NCI-H2171 (cell line): ENCODE results near the gene TMEM255B.

Experiments used
- DNase-seq: peaks from one replicate; lab custom pipeline; 2025; lab: John Stamatoyannopoulos, UW

The TMEM255B gene

GRCh38 chr13:113834496-113835200 lies 75.6 kb downstream of the TMEM255B start:
- DNase-seq = no peak

DNA sequence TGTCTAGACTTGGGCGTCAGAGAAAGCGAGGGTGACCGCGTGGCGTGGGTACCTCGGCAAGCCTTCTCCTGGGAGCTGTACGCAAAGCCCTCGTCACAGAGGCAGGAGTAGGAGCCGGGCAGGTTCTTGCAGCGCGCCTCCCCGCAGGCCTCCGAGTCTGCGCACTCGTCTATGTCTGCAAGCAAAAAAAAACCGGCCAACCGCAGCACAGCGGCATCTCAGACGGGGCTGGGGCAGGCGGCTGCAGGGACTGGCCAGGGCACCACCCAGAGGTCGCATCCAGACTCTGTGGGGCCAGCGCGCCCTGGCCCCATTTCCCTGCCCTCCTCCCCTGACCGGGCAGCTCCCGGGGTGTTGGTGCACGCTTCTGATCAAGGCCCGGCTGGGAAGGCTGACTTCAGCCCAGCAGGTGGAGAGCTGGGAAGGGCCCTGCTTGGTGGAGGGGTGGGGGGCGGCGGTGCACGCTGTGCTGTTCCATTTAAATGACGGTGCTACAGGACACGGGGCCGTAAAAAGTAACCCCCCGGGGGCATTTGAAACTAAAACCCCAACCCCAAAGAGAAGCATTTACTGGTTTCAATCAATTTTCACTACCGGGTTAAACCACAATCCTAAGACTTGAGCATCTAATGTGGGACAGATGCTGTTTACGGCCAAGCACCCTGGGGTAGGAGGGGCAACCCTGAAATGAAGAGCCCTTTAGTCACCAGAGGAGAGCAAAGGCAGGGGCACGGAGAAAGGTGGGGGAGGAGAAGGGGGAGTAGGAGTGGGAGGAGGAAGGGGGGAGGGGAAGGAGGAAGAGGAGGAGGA lies 76.6 kb downstream of the TMEM255B start:
- peak; percentile 98 for DNase-seq

- peak; percentile 54 for DNase-seq
These were observed 77.9 kb downstream of the TMEM255B start for GRCh38 chr13:113836768-113837559.

GRCh38 chr13:113837560-113838355 lies 78.7 kb downstream of the TMEM255B start:
- peak; percentile 61 for DNase-seq

GRCh38 chr13:113838711-113839201 lies 79.7 kb downstream of the TMEM255B start:
- DNase-seq = no peak

DNA sequence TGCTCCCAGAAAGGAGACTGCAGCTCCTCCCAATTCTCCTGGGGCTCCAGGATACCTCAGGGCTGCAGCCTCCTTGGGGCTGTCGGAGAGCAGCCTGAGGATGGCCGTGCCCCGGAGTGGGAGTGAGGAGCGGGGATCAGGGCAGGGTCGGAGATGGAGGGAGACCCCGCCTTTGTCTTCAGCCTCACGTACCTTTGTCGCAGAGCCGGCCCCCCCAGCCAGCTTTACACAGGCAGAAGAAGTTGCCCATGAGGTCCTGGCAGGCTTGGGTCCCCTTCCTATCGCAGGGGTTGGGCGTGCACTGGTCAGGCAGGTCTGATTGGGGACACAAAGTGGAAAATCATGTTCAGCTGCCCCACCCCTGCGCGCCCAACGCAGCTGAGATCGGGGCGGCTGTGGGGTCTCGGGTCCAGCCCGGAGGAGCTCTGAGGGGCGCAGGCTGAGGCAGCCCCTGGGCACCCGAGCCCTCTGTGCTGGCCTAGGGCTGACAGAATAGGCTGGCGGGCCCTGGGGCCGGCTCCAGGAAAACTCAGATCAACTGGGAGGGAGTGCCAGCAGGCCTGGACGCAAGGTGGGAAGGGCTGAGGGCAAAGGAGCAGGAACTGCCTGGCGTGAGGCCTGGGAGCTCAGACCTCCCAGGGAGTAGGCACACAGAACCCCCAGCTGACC lies 80.6 kb downstream of the TMEM255B start:
- DNase-seq = no peak

DNA sequence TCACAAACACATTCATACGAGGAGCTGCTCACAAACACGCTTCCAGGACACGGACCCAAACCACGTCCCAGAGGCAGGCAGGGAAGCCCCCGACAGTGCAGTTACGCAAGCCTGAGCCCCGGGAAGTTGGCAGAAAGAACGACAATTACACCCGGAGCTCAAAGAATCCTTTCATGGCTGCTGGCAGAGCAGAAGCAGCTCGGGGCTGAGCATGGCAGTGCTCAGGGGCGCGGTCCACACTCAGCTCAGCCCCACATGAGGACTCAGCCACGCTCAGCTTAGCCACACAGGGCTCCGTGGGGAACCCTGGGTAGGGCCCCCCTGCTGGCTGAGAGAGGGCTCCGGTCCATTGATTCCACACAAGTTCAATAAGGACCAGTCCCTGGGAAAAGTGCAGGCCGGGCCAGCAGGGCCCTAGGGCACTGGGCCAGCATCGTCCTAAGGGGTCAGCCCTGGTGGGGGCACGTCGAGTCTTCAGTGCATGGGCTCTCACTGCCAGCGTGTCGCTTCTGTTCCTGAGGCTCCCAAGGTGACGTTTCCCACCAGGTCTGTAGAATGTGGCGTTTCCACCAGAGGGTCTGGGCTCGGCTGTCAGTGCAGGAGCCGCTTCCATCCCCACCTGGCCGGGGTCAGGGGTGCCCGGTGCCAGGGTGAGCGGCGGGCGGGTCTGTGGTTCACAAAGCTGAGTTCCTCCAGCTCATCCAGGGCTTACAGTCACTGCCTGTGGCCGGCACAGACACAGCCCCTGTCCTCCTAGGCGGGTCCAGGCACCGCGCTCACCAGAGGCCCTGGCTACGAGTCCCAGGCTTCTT lies 81.7 kb downstream of the TMEM255B start:
- DNase-seq = no peak

GRCh38 chr13:113841353-113841650 lies 82.3 kb downstream of the TMEM255B start:
- DNase-seq = no peak

- no peak for DNase-seq
These were observed 83.5 kb downstream of the TMEM255B start for GRCh38 chr13:113842336-113843062.

- no peak for DNase-seq
These were observed 84.1 kb downstream of the TMEM255B start for GRCh38 chr13:113843063-113843654.

GRCh38 chr13:113843864-113844556 lies 85.0 kb downstream of the TMEM255B start:
- DNase-seq = no peak

- no peak for DNase-seq
These were observed 86.0 kb downstream of the TMEM255B start for GRCh38 chr13:113845055-113845454.

DNA sequence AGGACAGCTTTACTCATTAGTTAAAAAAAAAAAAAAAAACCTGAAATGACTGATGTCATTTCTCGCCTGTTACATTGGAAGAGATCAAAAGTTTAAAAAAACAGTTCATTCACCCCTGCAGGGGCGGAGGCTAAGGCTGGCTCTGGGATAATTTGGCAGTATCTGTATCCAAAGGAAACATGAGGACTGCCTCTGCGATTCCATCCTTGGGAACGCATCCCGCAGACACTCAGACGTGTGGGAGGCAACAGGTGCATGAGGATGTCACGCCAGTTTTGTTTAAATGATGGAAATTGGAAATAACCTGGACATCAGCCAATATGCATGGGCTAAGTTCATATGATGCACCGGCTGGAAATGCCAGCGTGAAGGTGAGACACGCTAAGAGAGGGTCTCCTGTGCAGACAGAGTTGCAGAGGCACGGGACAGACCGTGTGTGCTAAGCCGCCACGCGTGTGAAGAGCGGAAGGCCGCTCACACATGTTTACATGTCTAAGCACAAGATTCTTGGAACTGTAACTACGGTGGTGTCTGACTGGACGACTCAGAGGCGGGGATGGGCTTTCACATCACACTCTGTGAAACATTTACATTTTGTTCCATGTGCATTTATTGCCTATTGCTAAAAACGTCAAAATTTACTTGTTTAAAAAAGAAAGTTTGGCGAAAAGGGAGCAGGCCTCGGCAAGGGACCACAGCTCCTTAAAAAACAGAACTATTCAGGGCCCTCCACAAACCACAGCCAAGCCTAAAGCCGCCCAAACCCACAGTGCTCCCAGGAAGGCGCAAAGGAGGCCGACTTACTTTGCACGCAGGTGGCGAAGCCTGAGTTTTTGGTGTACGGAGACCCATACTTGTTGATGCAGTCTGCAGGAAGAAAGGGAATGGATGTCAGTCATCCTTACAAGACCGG lies 87.0 kb downstream of the TMEM255B start:
- DNase-seq = no peak

DNA sequence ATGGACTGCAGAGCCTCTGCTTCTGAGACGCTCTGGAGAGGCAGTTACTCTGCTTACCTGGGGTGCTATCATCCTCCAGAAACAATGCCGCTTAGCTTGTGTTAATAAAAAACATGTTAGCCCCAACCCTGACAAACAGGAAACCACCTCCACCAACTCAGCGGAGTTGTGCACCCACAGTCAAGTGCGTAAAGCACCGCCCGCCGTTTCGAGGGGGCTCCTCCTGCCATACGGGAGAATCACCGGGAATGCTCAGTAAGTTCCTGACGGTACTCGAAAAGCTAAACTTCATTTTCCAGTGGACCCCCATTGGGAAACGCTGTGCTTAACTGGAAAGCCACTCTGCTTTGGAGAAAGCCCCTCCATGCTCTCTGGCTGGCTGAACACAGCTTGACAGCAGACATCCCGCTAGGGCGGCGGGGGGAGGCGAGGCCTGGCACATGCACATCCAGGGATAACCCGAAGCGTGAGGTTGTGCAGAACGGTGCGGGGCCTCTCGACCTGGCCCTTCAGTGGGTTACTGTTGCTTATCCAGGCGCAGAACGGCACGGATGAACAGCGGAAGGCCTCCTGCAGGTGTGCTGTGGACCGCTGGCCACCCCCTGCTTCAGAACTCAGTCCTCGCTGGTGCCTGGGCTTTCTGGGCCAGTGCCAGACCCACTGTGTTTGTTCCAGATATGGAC lies 87.8 kb downstream of the TMEM255B start:
- DNase-seq = no peak

- DNase-seq = no peak
These were observed 89.0 kb downstream of the TMEM255B start for GRCh38 chr13:113848020-113848419.

GRCh38 chr13:113848431-113849260 lies 89.6 kb downstream of the TMEM255B start:
- no peak for DNase-seq
